Colonic mucosa (tissue), 4 donors: Measurements from ENCODE around the gene APOLD1. TPM values are rescaled to one million over a fixed set of nuclear protein-coding genes. Genes with fewer than 3 reads are reported as not detected.

Experiments
- DNase-seq: peaks from one replicate; pipeline ENCODE4 v3.0.0-alpha.2; 2020
- H3K27ac ChIP-seq: fragments of 200-600 bp; one replicate; pipeline ENCODE4 v1.8.0; 2021
- H3K27me3 ChIP-seq: fragments of 200-600 bp; one replicate; pipeline ENCODE4 v1.8.0; 2021
- H3K36me3 ChIP-seq: fragments of 200-600 bp; one replicate; pipeline ENCODE4 v1.8.0; 2021
- H3K4me1 ChIP-seq: fragments of 200-600 bp; one replicate; pipeline ENCODE4 v1.8.0; 2021; ENCODE audit warnings: mild to moderate bottlenecking
- H3K4me3 ChIP-seq: fragments of 200-600 bp; one replicate; pipeline ENCODE4 v1.8.0; 2021
- H3K9ac ChIP-seq, 2 donors: one replicate each; pipeline ENCODE4 v1.7.0; 2013; ENCODE audit warnings: control low read depth in 2 of 2, low read depth in 2 of 2, low read length in 2 of 2
- H3K9me3 ChIP-seq: fragments of 200-600 bp; one replicate; pipeline ENCODE4 v1.8.0; 2021
- intact Hi-C: fragments of 100-400 bp; cut with DNase I; formaldehyde crosslinking; loops from one replicate; pipeline ENCODE4 v1.14.1; 2022
- total RNA-seq, 2 donors: library from RNA; stranded (reverse); fragmentation: NEBNext Ultra II Directional in 1 of 2; extraction: Animal tissue kit (Norgen Biotek cat#: 25700) in 1 of 2; gene quantifications; one replicate each; pipeline ENCODE4 v1.2.1, GENCODE V29; 2021
- TF ChIP-seq, protein P1 (sequence below): fragments of 200-600 bp; IDR thresholded peaks from one replicate; pipeline ENCODE4 v1.8.0; 2022; ENCODE audit warnings: antibody characterized with exemption, mild to moderate bottlenecking
- donor health status: healthy.
- donor health status: DM: no; HTN: no; CAD: no.
- donor health status: DM: no; HTN: no; CAD: no.

Gene APOLD1
- total RNA-seq, 2 donors from 2014 or later = 2.6 to 5.4 TPM

DNA sequence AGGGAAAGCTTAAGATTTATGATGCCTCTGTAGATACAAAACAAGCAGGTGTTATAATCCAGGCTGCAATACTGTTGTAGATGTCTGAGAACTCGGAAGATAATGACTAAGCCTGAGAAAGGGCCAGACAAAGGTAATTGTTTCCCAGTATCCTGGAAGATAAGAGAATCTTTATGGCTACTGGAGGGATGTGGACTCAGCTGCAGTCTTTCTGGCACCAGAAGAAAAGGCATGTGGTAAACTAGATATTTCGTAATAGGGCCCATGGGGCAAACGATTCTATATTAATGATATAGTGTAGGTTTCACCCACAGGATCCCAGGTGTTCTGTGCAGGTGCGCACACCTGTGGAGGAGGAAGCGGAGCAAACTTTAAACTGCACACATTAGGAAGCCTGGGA lies 9.2 kb upstream of the APOLD1 start:
- no peaks in the 10 kb centered on the region for H3K27me3 ChIP-seq
- H3K9ac ChIP-seq = peak overlapping the region in 1 of 2 donors; percentile 13
- TF ChIP-seq, protein P1, sequence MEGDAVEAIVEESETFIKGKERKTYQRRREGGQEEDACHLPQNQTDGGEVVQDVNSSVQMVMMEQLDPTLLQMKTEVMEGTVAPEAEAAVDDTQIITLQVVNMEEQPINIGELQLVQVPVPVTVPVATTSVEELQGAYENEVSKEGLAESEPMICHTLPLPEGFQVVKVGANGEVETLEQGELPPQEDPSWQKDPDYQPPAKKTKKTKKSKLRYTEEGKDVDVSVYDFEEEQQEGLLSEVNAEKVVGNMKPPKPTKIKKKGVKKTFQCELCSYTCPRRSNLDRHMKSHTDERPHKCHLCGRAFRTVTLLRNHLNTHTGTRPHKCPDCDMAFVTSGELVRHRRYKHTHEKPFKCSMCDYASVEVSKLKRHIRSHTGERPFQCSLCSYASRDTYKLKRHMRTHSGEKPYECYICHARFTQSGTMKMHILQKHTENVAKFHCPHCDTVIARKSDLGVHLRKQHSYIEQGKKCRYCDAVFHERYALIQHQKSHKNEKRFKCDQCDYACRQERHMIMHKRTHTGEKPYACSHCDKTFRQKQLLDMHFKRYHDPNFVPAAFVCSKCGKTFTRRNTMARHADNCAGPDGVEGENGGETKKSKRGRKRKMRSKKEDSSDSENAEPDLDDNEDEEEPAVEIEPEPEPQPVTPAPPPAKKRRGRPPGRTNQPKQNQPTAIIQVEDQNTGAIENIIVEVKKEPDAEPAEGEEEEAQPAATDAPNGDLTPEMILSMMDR = no peak
- DNase-seq = peak; percentile 71
- intact Hi-C loops = no loop called here
- H3K27ac ChIP-seq = no peak overlapping the region
- peaks cover 6% of the 10 kb centered on the region for H3K4me1 ChIP-seq
- no peaks in the 10 kb centered on the region for H3K9me3 ChIP-seq
- no peak overlapping the region for H3K4me3 ChIP-seq
- H3K36me3 ChIP-seq = no peaks in the 10 kb centered on the region

DNA sequence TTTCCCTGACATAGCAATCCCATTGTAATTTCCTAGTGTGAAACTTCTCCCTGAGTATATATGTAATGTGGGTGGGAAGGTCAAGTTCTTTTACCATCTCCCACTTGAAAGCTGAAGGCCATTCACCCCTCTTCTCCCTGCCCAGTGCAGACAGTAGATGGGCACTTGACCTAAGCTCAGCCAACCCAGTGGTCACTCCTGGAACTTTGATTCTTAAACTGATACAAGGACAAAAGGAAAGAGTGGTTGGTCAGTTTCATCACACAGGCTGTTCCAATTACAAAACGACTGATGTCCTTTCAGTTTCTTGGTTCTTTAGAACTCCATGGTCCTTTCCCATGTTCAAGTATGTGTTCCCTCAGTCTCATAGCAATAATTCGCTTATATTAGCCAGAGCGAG lies 8.4 kb upstream of the APOLD1 start:
- H3K36me3 ChIP-seq = no peaks in the 10 kb centered on the region
- intact Hi-C loops = no loop called here
- H3K9ac ChIP-seq = no peak overlapping the region
- H3K27ac ChIP-seq = no peak overlapping the region
- H3K4me1 ChIP-seq = peaks cover 6% of the 10 kb centered on the region
- no peaks in the 10 kb centered on the region for H3K9me3 ChIP-seq
- DNase-seq = no peak
- TF ChIP-seq, protein P1 = no peak
- H3K4me3 ChIP-seq = no peak overlapping the region
- no peaks in the 10 kb centered on the region for H3K27me3 ChIP-seq

DNA sequence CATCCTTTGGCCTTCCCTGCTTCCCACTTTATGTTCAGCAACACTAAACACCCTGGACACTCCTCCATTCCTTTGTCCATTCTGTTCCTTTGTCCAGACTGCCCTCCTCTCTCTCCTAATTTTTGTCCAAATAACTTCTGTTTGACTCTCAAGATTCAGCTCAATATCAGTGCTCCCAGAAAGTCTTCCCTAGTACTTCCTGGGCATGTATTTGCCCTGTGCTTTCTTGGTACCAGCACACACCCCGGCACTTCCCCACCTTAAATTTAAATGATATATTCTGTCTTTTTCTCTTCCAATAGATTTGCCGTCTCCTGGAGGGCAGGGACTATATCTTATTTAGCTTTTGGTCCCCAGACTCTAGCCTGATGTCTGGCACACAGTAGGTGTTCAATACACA lies 6.5 kb upstream of the APOLD1 start:
- Histone ChIP-seq H3K27me3 (no peaks in the 10 kb centered on the region), H3K9ac (no peak overlapping the region), H3K36me3 (no peaks in the 10 kb centered on the region), H3K4me1 (peaks cover 6% of the 10 kb centered on the region), H3K4me3 (no peak overlapping the region), H3K27ac (no peak overlapping the region), H3K9me3 (no peaks in the 10 kb centered on the region)
- no peak for DNase-seq
- TF ChIP-seq, protein P1 = no peak
- intact Hi-C loops = no loop called here

DNA sequence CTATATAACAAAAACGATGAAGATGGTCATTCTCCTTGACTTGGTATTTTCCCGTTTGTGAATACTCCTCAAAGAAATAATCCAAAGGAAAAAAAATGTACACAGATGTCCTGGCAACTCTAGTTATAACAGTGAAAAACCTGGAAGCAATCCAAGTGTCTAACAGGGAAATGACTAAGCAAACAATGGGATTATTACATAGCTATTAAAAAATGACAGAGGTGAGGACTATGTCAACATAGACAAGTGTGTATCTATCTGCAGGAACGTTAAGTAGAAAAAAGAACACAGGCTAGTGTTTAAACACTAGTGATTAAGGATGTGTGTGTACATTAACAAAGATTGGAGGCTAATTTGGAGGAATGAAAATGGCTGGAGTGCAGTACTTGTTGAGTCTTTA lies 5.9 kb upstream of the APOLD1 start:
- peaks cover 6% of the 10 kb centered on the region for H3K4me1 ChIP-seq
- H3K9me3 ChIP-seq = no peaks in the 10 kb centered on the region
- no peak overlapping the region for H3K4me3 ChIP-seq
- TF ChIP-seq, protein P1 = no peak
- no peaks in the 10 kb centered on the region for H3K27me3 ChIP-seq
- H3K27ac ChIP-seq = no peak overlapping the region
- H3K36me3 ChIP-seq = no peaks in the 10 kb centered on the region
- H3K9ac ChIP-seq = no peak overlapping the region
- no peak for DNase-seq
- intact Hi-C loops = no loop called here

DNA sequence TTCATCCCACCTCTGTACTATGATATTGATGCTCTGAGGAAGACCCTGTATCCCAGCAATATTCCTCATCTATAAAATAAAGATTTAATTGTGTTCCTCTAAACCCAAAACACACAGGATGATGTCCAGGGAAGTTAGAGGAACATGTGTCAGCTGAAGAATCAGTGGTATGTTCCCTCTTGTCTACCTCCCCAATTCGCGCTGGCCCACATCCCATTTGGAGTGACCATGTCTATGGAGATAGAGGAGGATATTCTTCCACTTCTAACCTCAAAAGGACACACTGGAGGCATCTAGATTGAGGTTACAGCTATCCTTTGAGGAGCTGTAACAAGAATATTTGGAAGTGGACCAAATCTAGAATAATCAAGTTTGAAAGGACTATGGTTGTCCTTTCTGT lies 1.3 kb upstream of the APOLD1 start:
- DNase-seq = no peak
- intact Hi-C loops = no loop called here
- no peaks in the 10 kb centered on the region for H3K36me3 ChIP-seq
- H3K27me3 ChIP-seq = no peaks in the 10 kb centered on the region
- H3K9me3 ChIP-seq = no peaks in the 10 kb centered on the region
- TF ChIP-seq, protein P1 = no peak
- H3K9ac ChIP-seq = no peak overlapping the region
- H3K27ac ChIP-seq = no peak overlapping the region
- H3K4me3 ChIP-seq = no peak overlapping the region
- H3K4me1 ChIP-seq = peaks cover 12% of the 10 kb centered on the region

DNA sequence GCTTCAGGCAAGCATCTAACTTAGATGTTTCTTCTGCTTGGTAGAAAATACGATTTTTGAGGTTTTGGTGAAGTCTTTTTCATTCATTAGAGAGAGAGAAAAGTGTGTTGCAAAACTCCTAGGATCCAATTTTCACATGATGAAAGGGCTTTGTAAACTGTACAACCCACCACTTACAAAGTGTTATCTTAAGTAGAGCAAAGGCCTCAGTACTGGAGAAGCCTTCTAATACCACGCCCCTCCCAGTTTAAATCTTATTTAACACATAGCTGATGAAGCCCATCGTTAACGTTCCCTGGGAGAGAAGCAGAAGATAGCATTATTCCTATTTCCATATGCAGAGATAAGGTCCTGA lies 869 bp downstream of the APOLD1 start:
- TF ChIP-seq, protein P1 = no peak
- Histone ChIP-seq H3K36me3 (no peaks in the 10 kb centered on the region), H3K4me3 (peak overlapping the region; percentile 62), H3K27ac (peak overlapping the region; percentile 89), H3K9me3 (no peaks in the 10 kb centered on the region), H3K4me1 (peaks cover 6% of the 10 kb centered on the region), H3K27me3 (no peaks in the 10 kb centered on the region), H3K9ac (peak overlapping the region; percentile 87 to 92)
- no peak for DNase-seq
- intact Hi-C loops = loop anchor here (5.0 kb wide), 1 partner anchor 196 kb away; no protein-coding TSS in a partner anchor
